CD14-positive monocyte (primary cell): ENCODE results near the gene XBP1. TPM values are rescaled to one million over a fixed set of nuclear protein-coding genes. Genes with fewer than 3 reads are reported as not detected.

ENCODE experiments used
- DNase-seq, 3 donors: peaks; one replicate each; pipeline ENCODE4 v3.0.0-alpha.2; 2011 to 2022
- H2AFZ ChIP-seq: 2 replicates; pipeline ENCODE4 v1.6.0; 2012; ENCODE audit warnings: mild to moderate bottlenecking, low read depth, low read length, inconsistent platforms; ENCODE audit not compliant: insufficient read depth, poor library complexity, severe bottlenecking
- H3K27ac ChIP-seq, 2 donors: 1 replicate in 1 of 2; 2 replicates in 1 of 2; pipeline ENCODE4 v1.5.1; 2012 to 2013; ENCODE audit warnings: low read length in 2 of 2, control low read depth in 1 of 2, inconsistent platforms in 1 of 2, low read depth in 1 of 2, mild to moderate bottlenecking in 1 of 2
- H3K27me3 ChIP-seq, 2 donors: one replicate each; pipeline versions ENCODE4 v1.6.0 to v1.6.1; 2011 to 2013; ENCODE audit warnings: low read length in 2 of 2; ENCODE audit not compliant: control insufficient read depth in 2 of 2, insufficient read depth in 2 of 2
- H3K36me3 ChIP-seq, 2 donors: replicated peaks in 1 of 2; 1 replicate in 1 of 2; 2 replicates in 1 of 2; pipeline versions ENCODE4 v1.5.1 to v1.6.1; 2012 to 2013; ENCODE audit warnings: low read length in 2 of 2, control low read depth in 1 of 2, inconsistent platforms in 1 of 2, mild to moderate bottlenecking in 1 of 2; ENCODE audit not compliant: insufficient read depth in 2 of 2, control insufficient read depth in 1 of 2
- H3K4me1 ChIP-seq, 2 donors: 1 replicate in 1 of 2; 2 replicates in 1 of 2; pipeline versions ENCODE4 v1.5.1 to v1.6.1; 2012 to 2013; ENCODE audit warnings: low read length in 2 of 2, control low read depth in 1 of 2, inconsistent platforms in 1 of 2, mild to moderate bottlenecking in 1 of 2, moderate library complexity in 1 of 2; ENCODE audit not compliant: insufficient read depth in 2 of 2, control insufficient read depth in 1 of 2
- H3K4me2 ChIP-seq: replicated peaks from 2 replicates; pipeline ENCODE3; 2012; ENCODE audit warnings: low read length, moderate library complexity, mild to moderate bottlenecking; ENCODE audit not compliant: poor library complexity, severe bottlenecking; ENCODE audit errors: extremely low read depth
- H3K4me3 ChIP-seq, 3 experiments: fragments of 200-600 bp in 1 of 3; sonication (generic) in 1 of 3; replicated peaks in 1 of 3; 1 replicate in 2 of 3; 2 replicates in 1 of 3; pipeline ENCODE4 v1.5.1; 2011 to 2013; ENCODE audit warnings: low read length in 3 of 3, mild to moderate bottlenecking in 3 of 3, control low read depth in 2 of 3, low read depth in 2 of 3, inconsistent platforms in 1 of 3, moderate library complexity in 1 of 3
- H3K79me2 ChIP-seq: 2 replicates; pipeline ENCODE4 v1.6.0; 2012; ENCODE audit warnings: mild to moderate bottlenecking, control low read depth, inconsistent platforms, low read length, moderate library complexity; ENCODE audit not compliant: insufficient read depth
- H3K9ac ChIP-seq: 2 replicates; pipeline ENCODE4 v1.6.0; 2017; ENCODE audit warnings: low read length, mild to moderate bottlenecking; ENCODE audit not compliant: insufficient read depth, poor library complexity, severe bottlenecking
- H3K9me3 ChIP-seq, 2 donors: replicated peaks in 1 of 2; 1 replicate in 1 of 2; 2 replicates in 1 of 2; pipeline versions ENCODE4 v1.5.1 to v1.6.1; 2012 to 2013; ENCODE audit warnings: low read length in 2 of 2, control low read depth in 1 of 2; ENCODE audit not compliant: control insufficient read depth in 1 of 2, insufficient read depth in 1 of 2
- H4K20me1 ChIP-seq: 2 replicates; pipeline ENCODE4 v1.6.0; 2012; ENCODE audit warnings: mild to moderate bottlenecking, low read length, control low read depth, moderate library complexity; ENCODE audit not compliant: insufficient read depth
- H3K27ac Mint-ChIP-seq, 7 donors: one replicate each; pipeline ENCODE4 v1.8.0; 2020; ENCODE audit warnings: mild to moderate bottlenecking in 7 of 7, mixed read lengths in 7 of 7, moderate library complexity in 6 of 7, inconsistent platforms in 2 of 7
- H3K27me3 Mint-ChIP-seq, 3 donors: one replicate each; pipeline ENCODE4 v1.8.0; 2021 to 2022; ENCODE audit warnings: low read depth in 3 of 3, mild to moderate bottlenecking in 3 of 3, mixed read lengths in 3 of 3, moderate library complexity in 3 of 3, inconsistent platforms in 1 of 3
- H3K36me3 Mint-ChIP-seq, 2 donors: one replicate each; pipeline ENCODE4 v1.8.0; 2020; ENCODE audit warnings: mixed read lengths in 2 of 2, inconsistent platforms in 1 of 2, mild to moderate bottlenecking in 1 of 2
- H3K4me1 Mint-ChIP-seq: one replicate; pipeline ENCODE4 v1.8.0; 2020; ENCODE audit warnings: mild to moderate bottlenecking, mixed read lengths
- H3K4me3 Mint-ChIP-seq, 2 donors: one replicate each; pipeline ENCODE4 v1.8.0; 2020; ENCODE audit warnings: mild to moderate bottlenecking in 2 of 2, mixed read lengths in 2 of 2, moderate library complexity in 1 of 2
- H3K9me3 Mint-ChIP-seq, 7 donors: one replicate each; pipeline ENCODE4 v1.8.0; 2020 to 2022; ENCODE audit warnings: mixed read lengths in 7 of 7, mild to moderate bottlenecking in 6 of 7, moderate library complexity in 6 of 7, inconsistent platforms in 2 of 7
- CTCF ChIP-seq: fragments of 200-600 bp; IDR thresholded peaks from one replicate; pipeline ENCODE4 v1.8.0; 2022; ENCODE audit warnings: antibody characterized with exemption, mild to moderate bottlenecking
- WGBS: methylation state at CpG from one replicate; pipeline ENCODE4 v1.1.5; 2013; ENCODE audit warnings: missing lambda C conversion rate; ENCODE audit not compliant: insufficient coverage; 5-methylcytosine and 5-hydroxymethylcytosine counted together
- intact Hi-C, 2 donors: fragments of 100-400 bp; cut with micrococcal nuclease; formaldehyde crosslinking; loops; one replicate each; pipeline versions ENCODE4 v1.15.0 to v1.15.1; 2023
- polyA plus RNA-seq, 3 donors: library from polyadenylated mRNA; depleted of rRNA in 1 of 3; unstranded in 2 of 3; stranded (reverse) in 1 of 3; fragments of 300-500 nt in 2 of 3; fragments of >200 nt in 1 of 3; fragmentation: Illumina TruSeq in 2 of 3; gene quantifications; 1 replicate in 2 of 3; 2 replicates in 1 of 3; pipeline ENCODE4 v1.2.3, GENCODE V29; 2012 to 2021

XBP1 gene
- polyA plus RNA-seq, 3 donors = 175 to 215 (median 201) TPM

- no peaks in the 10 kb centered on the region for H3K27me3 ChIP-seq
- no peaks in the 10 kb centered on the region for H4K20me1 ChIP-seq
- no peaks in the 10 kb centered on the region for H3K4me1 ChIP-seq
- intact Hi-C loops = no loop called here
- H3K9me3 ChIP-seq = no peaks in the 10 kb centered on the region
- TF ChIP-seq CTCF = no peak
- H3K9ac ChIP-seq = no peak overlapping the region
- 97% methylated on average over 10 of the region's 11 CpGs for WGBS
- peaks cover 0 to 3% (median 2%) of the 10 kb centered on the region in 3 donors for H3K27me3 Mint-ChIP-seq
- H3K27ac ChIP-seq = no peak overlapping the region
- H3K79me2 ChIP-seq = no peaks in the 10 kb centered on the region
- H3K27ac Mint-ChIP-seq = no peak overlapping the region
- no peaks in the 10 kb centered on the region for H3K36me3 ChIP-seq
- H3K4me3 ChIP-seq = no peak overlapping the region
- DNase-seq = no peak
- peaks cover 15% of the 10 kb centered on the region for H3K4me1 Mint-ChIP-seq
- H3K4me3 Mint-ChIP-seq = no peak overlapping the region
- H3K36me3 Mint-ChIP-seq = peaks cover 0 to 5% of the 10 kb centered on the region in 2 donors
- no peak overlapping the region for H3K4me2 ChIP-seq
- peaks cover 0 to 2% (median 0%) of the 10 kb centered on the region in 7 donors for H3K9me3 Mint-ChIP-seq
- H2AFZ ChIP-seq = no peak overlapping the region
Observed at GRCh38 chr22:28835630-28836189, 35.3 kb upstream of the XBP1 start.

- no peaks in the 10 kb centered on the region for H4K20me1 ChIP-seq
- no peak overlapping the region for H2AFZ ChIP-seq
- no peak for TF ChIP-seq CTCF
- no peaks in the 10 kb centered on the region for H3K9me3 ChIP-seq
- H3K4me3 Mint-ChIP-seq = no peak overlapping the region
- H3K4me2 ChIP-seq = no peak overlapping the region
- no peak overlapping the region for H3K27ac ChIP-seq
- H3K9ac ChIP-seq = no peak overlapping the region
- peak overlapping the region in 3 of 7 donors; percentile 8 to 82 (median 63) for H3K27ac Mint-ChIP-seq
- no peaks in the 10 kb centered on the region for H3K36me3 ChIP-seq
- no peaks in the 10 kb centered on the region for H3K27me3 ChIP-seq
- peaks cover 0 to 3% (median 2%) of the 10 kb centered on the region in 3 donors for H3K27me3 Mint-ChIP-seq
- H3K79me2 ChIP-seq = no peaks in the 10 kb centered on the region
- DNase-seq = no peak
- 83% methylated on average over 2 of the region's 3 CpGs for WGBS
- no peak overlapping the region for H3K4me3 ChIP-seq
- H3K9me3 Mint-ChIP-seq = peaks cover 0 to 2% (median 0%) of the 10 kb centered on the region in 7 donors
- H3K4me1 ChIP-seq = peaks cover 14 to 16% of the 10 kb centered on the region in 2 donors
- peaks cover 30% of the 10 kb centered on the region for H3K4me1 Mint-ChIP-seq
- peaks cover 0 to 5% of the 10 kb centered on the region in 2 donors for H3K36me3 Mint-ChIP-seq
- intact Hi-C loops = loop anchor here (5.0 kb wide), 2 partner anchors 226 to 231 kb away; no protein-coding TSS in a partner anchor
Observed at GRCh38 chr22:28833276-28833923, 33.0 kb upstream of the XBP1 start.
